HepG2 (cell line): Measurements from ENCODE around the gene PEX14.

Experiments
- HDAC1 ChIP-seq: sonication (generic); formaldehyde crosslinking; IDR thresholded peaks from 2 replicates; pipeline ENCODE4 v1.5.1; 2020; ENCODE audit warnings: mild to moderate bottlenecking, missing genetic modification reagents
- POLR2AphosphoS5 ChIP-seq: IDR thresholded peaks from 2 replicates; pipeline ENCODE4 v1.6.1; 2012; ENCODE audit warnings: low read depth, low read length
- TCF7 ChIP-seq: sonication (generic); IDR thresholded peaks from 2 replicates; pipeline ENCODE4 v1.6.1; 2016; ENCODE audit warnings: antibody characterized with exemption, low read depth
- ZSCAN31 ChIP-seq: sonication (generic); formaldehyde crosslinking; IDR thresholded peaks from 2 replicates; pipeline ENCODE4 v1.5.0; 2020; ENCODE audit warnings: low read depth, mild to moderate bottlenecking, missing genetic modification reagents
- TF ChIP-seq, protein P1 (sequence below): sonication (generic); formaldehyde crosslinking; IDR thresholded peaks from 2 replicates; pipeline ENCODE4 v1.5.0; 2020; ENCODE audit warnings: mild to moderate bottlenecking, low read depth, missing genetic modification reagents, borderline replicate concordance

- no peak for TF ChIP-seq ZSCAN31 (CRISPR knock-in tag)
- no peak for TF ChIP-seq TCF7
- TF ChIP-seq, protein P1, sequence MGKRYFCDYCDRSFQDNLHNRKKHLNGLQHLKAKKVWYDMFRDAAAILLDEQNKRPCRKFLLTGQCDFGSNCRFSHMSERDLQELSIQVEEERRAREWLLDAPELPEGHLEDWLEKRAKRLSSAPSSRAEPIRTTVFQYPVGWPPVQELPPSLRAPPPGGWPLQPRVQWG (CRISPR knock-in tag), result no peak
- TF ChIP-seq HDAC1, result no peak
- no peak for TF ChIP-seq POLR2AphosphoS5
Measured at GRCh38 chr1:10656431-10656830, 181.7 kb downstream of the PEX14 start.
